Neural cell (in vitro differentiated cells): ENCODE measurements around the gene PPP1R18. TPM values are rescaled to one million over a fixed set of nuclear protein-coding genes. Genes with fewer than 3 reads are reported as not detected.

Experiments
- H2AFZ ChIP-seq: fragments of 200-600, 300-800 bp; sonication (generic), shearing (Covaris generic); 2 replicates; pipeline ENCODE4 v1.6.0; 2014; ENCODE audit warnings: low read depth, mild to moderate bottlenecking, antibody characterized with exemption, low read length, moderate library complexity
- H3F3A ChIP-seq: fragments of 200-600 bp; shearing (Covaris generic); 2 replicates; pipeline ENCODE4 v1.6.1; 2016; ENCODE audit warnings: mild to moderate bottlenecking, moderate library complexity, mixed read lengths, antibody characterized with exemption, low read length; ENCODE audit not compliant: insufficient read depth, poor library complexity, severe bottlenecking
- H3K27ac ChIP-seq: fragments of 200-600, 300-800 bp; sonication (generic), shearing (Covaris generic); 2 replicates; pipeline ENCODE4 v1.5.1; 2014; ENCODE audit warnings: mild to moderate bottlenecking, low read length, moderate library complexity
- H3K27me3 ChIP-seq: fragments of 300-800, 200-600 bp; sonication (generic), shearing (Covaris generic); 2 replicates; pipeline ENCODE4 v1.6.0; 2014; ENCODE audit warnings: mild to moderate bottlenecking, low read depth, low read length, moderate library complexity; ENCODE audit not compliant: insufficient read depth
- H3K36me3 ChIP-seq: fragments of 300-800, 200-600 bp; sonication (generic), shearing (Covaris generic); 2 replicates; pipeline ENCODE4 v1.5.1; 2014; ENCODE audit warnings: mild to moderate bottlenecking, antibody characterized with exemption, low read length, moderate library complexity; ENCODE audit not compliant: insufficient read depth
- H3K4me2 ChIP-seq: fragments of 300-800, 200-600 bp; sonication (generic), shearing (Covaris generic); 2 replicates; pipeline ENCODE4 v1.6.0; 2014; ENCODE audit warnings: mild to moderate bottlenecking, low read length
- H3K4me3 ChIP-seq: fragments of 300-800, 200-600 bp; sonication (generic), shearing (Covaris generic); 2 replicates; pipeline ENCODE4 v1.5.1; 2014; ENCODE audit warnings: mild to moderate bottlenecking, low read length, moderate library complexity
- H3K79me2 ChIP-seq: fragments of 200-600 bp; shearing (Covaris generic); replicated peaks from 2 replicates; pipeline ENCODE4 v1.6.0; 2014; ENCODE audit warnings: mild to moderate bottlenecking, low read length, moderate library complexity; ENCODE audit not compliant: insufficient read depth
- H3K9ac ChIP-seq: fragments of 300-800, 200-600 bp; sonication (generic), shearing (Covaris generic); 2 replicates; pipeline ENCODE4 v1.6.1; 2016; ENCODE audit warnings: mild to moderate bottlenecking, low read length, mixed read lengths
- H3K9me2 ChIP-seq: fragments of 200-600 bp; shearing (Covaris generic); 2 replicates; pipeline ENCODE4 v1.6.1; 2016; ENCODE audit warnings: mild to moderate bottlenecking, low read length, mixed read lengths; ENCODE audit not compliant: insufficient read depth
- H3K9me3 ChIP-seq: fragments of 200-600, 300-800 bp; sonication (generic), shearing (Covaris generic); 2 replicates; pipeline ENCODE4 v1.6.1; 2016; ENCODE audit warnings: mild to moderate bottlenecking, mixed run types, low read length, moderate library complexity, mixed read lengths
- H4K20me1 ChIP-seq: fragments of 200-600 bp; shearing (Covaris generic); 2 replicates; pipeline ENCODE4 v1.6.1; 2016; ENCODE audit warnings: mild to moderate bottlenecking, mixed run types; ENCODE audit not compliant: insufficient read depth
- CTCF ChIP-seq: fragments of 450-650 bp; IDR thresholded peaks from 2 replicates; pipeline ENCODE4 v1.5.1; 2014; ENCODE audit warnings: antibody characterized with exemption, mild to moderate bottlenecking, moderate library complexity; ENCODE audit not compliant: poor library complexity, severe bottlenecking
- EP300 ChIP-seq: fragments of 450-650 bp; conservative IDR thresholded peaks from 2 replicates; pipeline ENCODE4 v1.6.1; 2014; ENCODE audit warnings: antibody characterized with exemption, mild to moderate bottlenecking, moderate library complexity; ENCODE audit not compliant: poor library complexity, severe bottlenecking
- EZH2 ChIP-seq: fragments of 200-600, 300-800 bp; shearing (Covaris generic), sonication (generic); IDR thresholded peaks from 2 replicates; pipeline ENCODE4 v1.6.1; 2014; ENCODE audit warnings: antibody characterized with exemption, low read length, borderline replicate concordance, mild to moderate bottlenecking; ENCODE audit not compliant: insufficient read depth, poor library complexity, severe bottlenecking
- MXI1 ChIP-seq: fragments of 450-650 bp; conservative IDR thresholded peaks from 2 replicates; pipeline ENCODE4 v1.6.1; 2014; ENCODE audit warnings: antibody characterized with exemption, mild to moderate bottlenecking; ENCODE audit not compliant: poor library complexity, severe bottlenecking
- POLR2AphosphoS5 ChIP-seq: IDR thresholded peaks from 2 replicates; pipeline ENCODE4 v1.6.1; 2012
- RAD21 ChIP-seq: fragments of 450-650 bp; conservative IDR thresholded peaks from 2 replicates; pipeline ENCODE4 v1.6.1; 2014; ENCODE audit warnings: antibody characterized with exemption, mild to moderate bottlenecking, moderate library complexity
- REST ChIP-seq: IDR thresholded peaks from 2 replicates; pipeline ENCODE4 v1.6.1; 2012; ENCODE audit warnings: borderline replicate concordance
- SMC3 ChIP-seq: fragments of 450-650 bp; conservative IDR thresholded peaks from 2 replicates; pipeline ENCODE4 v1.6.1; 2014; ENCODE audit warnings: antibody characterized with exemption, mild to moderate bottlenecking, moderate library complexity; ENCODE audit not compliant: poor library complexity
- TAF1 ChIP-seq: IDR thresholded peaks from 2 replicates; pipeline ENCODE4 v1.6.1; 2012; ENCODE audit warnings: low read depth
- polyA plus RNA-seq: library from polyadenylated mRNA; depleted of rRNA; stranded (reverse); fragments of >200 nt; gene quantifications from 2 replicates; pipeline ENCODE4 v1.2.3, GENCODE V29; 2014

The PPP1R18 gene
- polyA plus RNA-seq, 1 donor from 2014 or later: 50.6 TPM

GRCh38 chr6:30725713-30726505, 39.5 kb upstream of the PPP1R18 start:
- peaks cover 55% of the 10 kb centered on the region for H3K79me2 ChIP-seq
- H3K36me3 ChIP-seq: peaks cover 6% of the 10 kb centered on the region
- TF ChIP-seq EP300: no peak
- no peak for TF ChIP-seq RAD21
- no peak for TF ChIP-seq SMC3
- no peak for TF ChIP-seq MXI1
- no peak for TF ChIP-seq REST
- no peak for TF ChIP-seq EZH2
- peak; percentile 42 for TF ChIP-seq POLR2AphosphoS5
- TF ChIP-seq TAF1: no peak
- H3K27ac ChIP-seq: no peak overlapping the region
- H3K9me2 ChIP-seq: no peaks in the 10 kb centered on the region
- H2AFZ ChIP-seq: no peak overlapping the region
- H3K4me2 ChIP-seq: no peak overlapping the region
- no peaks in the 10 kb centered on the region for H3K9me3 ChIP-seq
- peaks cover 44% of the 10 kb centered on the region for H4K20me1 ChIP-seq
- H3F3A ChIP-seq: peaks cover 12% of the 10 kb centered on the region
- H3K9ac ChIP-seq: no peak overlapping the region
- no peaks in the 10 kb centered on the region for H3K27me3 ChIP-seq
- peak overlapping the region; percentile 99 for H3K4me3 ChIP-seq

- Histone ChIP-seq H3K4me2 (peak overlapping the region; percentile 62), H3K4me3 (peak overlapping the region; percentile 99), H4K20me1 (peaks cover 44% of the 10 kb centered on the region), H3K27me3 (no peaks in the 10 kb centered on the region), H3K79me2 (peaks cover 62% of the 10 kb centered on the region), H3K9ac (no peak overlapping the region), H3K9me2 (no peaks in the 10 kb centered on the region), H3K27ac (no peak overlapping the region), H3K9me3 (no peaks in the 10 kb centered on the region), H3K36me3 (peaks cover 6% of the 10 kb centered on the region), H2AFZ (no peak overlapping the region), H3F3A (peaks cover 17% of the 10 kb centered on the region)
- TF ChIP-seq POLR2AphosphoS5 (peak; percentile 56), RAD21 (no peak), CTCF (no peak)
Measured at GRCh38 chr6:30724906-30725667, 38.6 kb upstream of the PPP1R18 start.
